Measurements from ENCODE around the gene SLC25A27. TPM values are rescaled to one million over a fixed set of nuclear protein-coding genes. Genes with fewer than 3 reads are reported as not detected.

The SLC25A27 gene
- total and polyA plus RNA-seq, 9 of the 15 experiments (the other 6 are each of a cell fraction or from before 2014, with no cell fraction given): not detected

- TF ChIP-seq ZNF518B (CRISPR knock-in tag; IDR thresholded peaks at IDR 0.05): no peak
Observed at GRCh38 chr6:46677314-46677654, 24.5 kb downstream of the SLC25A27 start (continued).

- no peak for FAIRE-seq
- no peak overlapping the region for H2AFZ ChIP-seq (ENCODE audit: low read depth, low read length)
- POLR2A ChIA-PET: no interaction called here
- no peaks in the 10 kb centered on the region for H3K9me1 ChIP-seq (ENCODE audit: control insufficient read depth, insufficient read depth, low read length)
- no peak for ATAC-seq
- 0% methylated on average over 4 of the region's 4 CpGs for WGBS (ENCODE audit: insufficient coverage, low coverage, missing lambda C conversion rate)
- H3K36me3 ChIP-seq (ENCODE audit: control insufficient read depth, insufficient read depth, low read length): no peaks in the 10 kb centered on the region
- H3K27me3 ChIP-seq (ENCODE audit: control insufficient read depth in 2 of 2, insufficient read depth in 2 of 2, low read length in 2 of 2): peaks cover 0 to 11% of the 10 kb centered on the region in 2 experiments; a peak in 1 of 5 replicates
- H4K20me1 ChIP-seq (replicated peaks; ENCODE audit: control insufficient read depth, insufficient read depth, low read length): no peaks in the 10 kb centered on the region
- no peak overlapping the region for H3K4me3 ChIP-seq
- in situ Hi-C loops (cut with MboI): no loop called here
- H3K9me3 ChIP-seq (replicated peaks; ENCODE audit: control insufficient read depth, insufficient read depth, low read depth, low read length): no peaks in the 10 kb centered on the region
- H3K79me2 ChIP-seq (ENCODE audit: control insufficient read depth, insufficient read depth, low read length): no peaks in the 10 kb centered on the region
- DNase-seq (ENCODE audit: extremely low read depth in 1 of 4, low spot score in 3 of 4): no peak
- H3K4me1 ChIP-seq (replicated peaks in 1 of 2; ENCODE audit: control insufficient read depth in 2 of 2, insufficient read depth in 2 of 2, low read length in 2 of 2): peaks cover 0 to 14% of the 10 kb centered on the region in 2 experiments; a peak in 2 of 5 replicates
- no peak overlapping the region for H3K9ac ChIP-seq (ENCODE audit: insufficient read depth in 1 of 2, low read depth in 2 of 2, low read length in 2 of 2)
- CTCF ChIA-PET (ENCODE audit: low intra/inter-chr PET ratio): no interaction called here
- BruUV-seq (replicated peaks): no TSS peak
- no peak overlapping the region for H3K4me2 ChIP-seq (ENCODE audit: insufficient read depth, low read length)
- intact Hi-C loops (cut with micrococcal nuclease): no loop called here
- no peak overlapping the region for H3K27ac ChIP-seq (ENCODE audit: extremely low read depth, low read depth, low read length)
- TF ChIP-seq MBD2 (IDR thresholded peaks at IDR 0.05; ENCODE audit: borderline replicate concordance, low read depth) (no peak), CEBPB (tag; IDR thresholded peaks at IDR 0.05) (no peak), KAT2B (IDR thresholded peaks at IDR 0.05; ENCODE audit: low read depth, low read length) (no peak), MGA (IDR thresholded peaks at IDR 0.05) (no peak), ZNF695 (CRISPR knock-in tag; IDR thresholded peaks at IDR 0.05) (no peak)
Observed at GRCh38 chr6:46684771-46685170, 32.0 kb downstream of the SLC25A27 start.
